Measurements from ENCODE around the gene ARL14EP.

ARL14EP gene

GRCh38 chr11:30322191-30322590, 713 bp upstream of the ARL14EP start:
- TF ChIP-seq CTCF (IDR thresholded peaks at IDR 0.05; ENCODE audit: low read depth, low read length): no peak
- no peak overlapping the region for H3K4me3 ChIP-seq (replicated peaks in 1 of 2; ENCODE audit: low read depth in 2 of 2, low read length in 2 of 2)
- no peak for DNase-seq (ENCODE audit: low read depth in 2 of 2)

- no peak for TF ChIP-seq CTCF (IDR thresholded peaks at IDR 0.05; ENCODE audit: low read depth, low read length)
- DNase-seq (ENCODE audit: low read depth in 2 of 2): peak; percentile 15 to 60
- H3K4me3 ChIP-seq (replicated peaks in 1 of 2; ENCODE audit: low read depth in 2 of 2, low read length in 2 of 2): no peak overlapping the region
Observed at GRCh38 chr11:30326114-30326778, 3.3 kb downstream of the ARL14EP start.

- no peak overlapping the region for H3K4me3 ChIP-seq (replicated peaks in 1 of 2; ENCODE audit: low read depth in 2 of 2, low read length in 2 of 2)
- no peak for TF ChIP-seq CTCF (IDR thresholded peaks at IDR 0.05; ENCODE audit: low read depth, low read length)
- DNase-seq (ENCODE audit: low read depth in 2 of 2): no peak
Observed at GRCh38 chr11:30326906-30327305, 4.0 kb downstream of the ARL14EP start.

- peak; percentile 20 to 49 for DNase-seq (ENCODE audit: low read depth in 2 of 2)
- no peak overlapping the region for H3K4me3 ChIP-seq (replicated peaks in 1 of 2; ENCODE audit: low read depth in 2 of 2, low read length in 2 of 2)
- TF ChIP-seq CTCF (IDR thresholded peaks at IDR 0.05; ENCODE audit: low read depth, low read length): no peak
Observed at GRCh38 chr11:30328681-30329080, 5.8 kb downstream of the ARL14EP start.

GRCh38 chr11:30329150-30329940, 6.4 kb downstream of the ARL14EP start:
- no peak overlapping the region for H3K4me3 ChIP-seq (replicated peaks in 1 of 2; ENCODE audit: low read depth in 2 of 2, low read length in 2 of 2)
- TF ChIP-seq CTCF (IDR thresholded peaks at IDR 0.05; ENCODE audit: low read depth, low read length): no peak
- no peak for DNase-seq (ENCODE audit: low read depth in 2 of 2)

GRCh38 chr11:30333405-30333804, 10.5 kb downstream of the ARL14EP start:
- peak; percentile 54 for TF ChIP-seq CTCF (IDR thresholded peaks at IDR 0.05; ENCODE audit: low read depth, low read length)
- H3K4me3 ChIP-seq (replicated peaks in 1 of 2; ENCODE audit: low read depth in 2 of 2, low read length in 2 of 2): no peak overlapping the region
- peak; percentile 27 for DNase-seq (ENCODE audit: low read depth in 2 of 2)
